ENCODE measurements around the gene CLEC10A. TPM values are rescaled to one million over a fixed set of nuclear protein-coding genes. Genes with fewer than 3 reads are reported as not detected.
"Not testable (repeated sequence)": the region's sequence is repeated elsewhere in the genome, so short reads cannot be mapped to it uniquely, and the experiment has no call there.

CLEC10A gene
- total and polyA plus RNA-seq, 2 experiments from 2014 or later: not detected

DNA sequence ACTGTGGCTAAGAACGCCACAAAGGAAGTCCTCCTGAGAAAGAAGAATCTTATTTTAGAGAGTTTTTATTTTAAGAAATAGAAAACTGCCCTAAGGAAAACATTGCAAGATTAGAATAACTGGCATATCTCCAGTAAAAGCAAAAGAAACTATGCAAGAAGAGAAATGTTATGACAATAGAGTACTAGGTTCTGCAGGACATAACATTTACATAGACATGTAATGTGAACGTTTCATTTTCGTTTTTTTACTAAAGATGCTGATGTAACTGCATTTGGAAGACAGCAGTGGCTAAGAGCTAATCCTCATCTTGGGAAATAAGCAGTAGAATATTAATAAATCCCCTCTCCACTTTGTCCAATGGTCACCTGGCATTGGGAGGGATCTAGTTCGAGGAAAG, 42.3 kb upstream of the CLEC10A start:
- H2AFZ ChIP-seq: no peak overlapping the region
- no peaks in the 10 kb centered on the region for H3K36me3 ChIP-seq (ENCODE audit: insufficient read depth)
- no peak overlapping the region for H3K4me3 ChIP-seq
- no peak overlapping the region for H3K4me2 ChIP-seq
- no peaks in the 10 kb centered on the region for H3K79me2 ChIP-seq (replicated peaks; ENCODE audit: insufficient read depth)
- H3K27ac ChIP-seq (ENCODE audit: low read depth): no peak overlapping the region
- H3F3A ChIP-seq (replicated peaks; ENCODE audit: low read depth): no peaks in the 10 kb centered on the region
- Mint-ChIP-seq H3K27me3 (ENCODE audit: insufficient read depth, low read depth, poor library complexity) (peaks cover 12% of the 10 kb centered on the region), H3K4me3 (no peak overlapping the region), H3K27ac (no peak overlapping the region), H3K36me3 (ENCODE audit: low read depth) (no peaks in the 10 kb centered on the region), H3K9me3 (no peaks in the 10 kb centered on the region), H3K4me1 (no peaks in the 10 kb centered on the region)
- ATAC-seq: no peak
- no peaks in the 10 kb centered on the region for H4K20me1 ChIP-seq (replicated peaks; ENCODE audit: insufficient read depth)
- H3K4me1 ChIP-seq (ENCODE audit: insufficient read depth): 0 out of 2 replicates have a peak, but pooled peaks cover 7% of the 10 kb centered on the region
- TF ChIP-seq, protein P1, sequence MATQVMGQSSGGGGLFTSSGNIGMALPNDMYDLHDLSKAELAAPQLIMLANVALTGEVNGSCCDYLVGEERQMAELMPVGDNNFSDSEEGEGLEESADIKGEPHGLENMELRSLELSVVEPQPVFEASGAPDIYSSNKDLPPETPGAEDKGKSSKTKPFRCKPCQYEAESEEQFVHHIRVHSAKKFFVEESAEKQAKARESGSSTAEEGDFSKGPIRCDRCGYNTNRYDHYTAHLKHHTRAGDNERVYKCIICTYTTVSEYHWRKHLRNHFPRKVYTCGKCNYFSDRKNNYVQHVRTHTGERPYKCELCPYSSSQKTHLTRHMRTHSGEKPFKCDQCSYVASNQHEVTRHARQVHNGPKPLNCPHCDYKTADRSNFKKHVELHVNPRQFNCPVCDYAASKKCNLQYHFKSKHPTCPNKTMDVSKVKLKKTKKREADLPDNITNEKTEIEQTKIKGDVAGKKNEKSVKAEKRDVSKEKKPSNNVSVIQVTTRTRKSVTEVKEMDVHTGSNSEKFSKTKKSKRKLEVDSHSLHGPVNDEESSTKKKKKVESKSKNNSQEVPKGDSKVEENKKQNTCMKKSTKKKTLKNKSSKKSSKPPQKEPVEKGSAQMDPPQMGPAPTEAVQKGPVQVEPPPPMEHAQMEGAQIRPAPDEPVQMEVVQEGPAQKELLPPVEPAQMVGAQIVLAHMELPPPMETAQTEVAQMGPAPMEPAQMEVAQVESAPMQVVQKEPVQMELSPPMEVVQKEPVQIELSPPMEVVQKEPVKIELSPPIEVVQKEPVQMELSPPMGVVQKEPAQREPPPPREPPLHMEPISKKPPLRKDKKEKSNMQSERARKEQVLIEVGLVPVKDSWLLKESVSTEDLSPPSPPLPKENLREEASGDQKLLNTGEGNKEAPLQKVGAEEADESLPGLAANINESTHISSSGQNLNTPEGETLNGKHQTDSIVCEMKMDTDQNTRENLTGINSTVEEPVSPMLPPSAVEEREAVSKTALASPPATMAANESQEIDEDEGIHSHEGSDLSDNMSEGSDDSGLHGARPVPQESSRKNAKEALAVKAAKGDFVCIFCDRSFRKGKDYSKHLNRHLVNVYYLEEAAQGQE (IDR thresholded peaks at IDR 0.05; ENCODE audit: unreplicated experiment): no peak
- TF ChIP-seq CREB1 (CRISPR knock-in tag; IDR thresholded peaks at IDR 0.05; ENCODE audit: low read depth): no peak
- TF ChIP-seq, protein P2, sequence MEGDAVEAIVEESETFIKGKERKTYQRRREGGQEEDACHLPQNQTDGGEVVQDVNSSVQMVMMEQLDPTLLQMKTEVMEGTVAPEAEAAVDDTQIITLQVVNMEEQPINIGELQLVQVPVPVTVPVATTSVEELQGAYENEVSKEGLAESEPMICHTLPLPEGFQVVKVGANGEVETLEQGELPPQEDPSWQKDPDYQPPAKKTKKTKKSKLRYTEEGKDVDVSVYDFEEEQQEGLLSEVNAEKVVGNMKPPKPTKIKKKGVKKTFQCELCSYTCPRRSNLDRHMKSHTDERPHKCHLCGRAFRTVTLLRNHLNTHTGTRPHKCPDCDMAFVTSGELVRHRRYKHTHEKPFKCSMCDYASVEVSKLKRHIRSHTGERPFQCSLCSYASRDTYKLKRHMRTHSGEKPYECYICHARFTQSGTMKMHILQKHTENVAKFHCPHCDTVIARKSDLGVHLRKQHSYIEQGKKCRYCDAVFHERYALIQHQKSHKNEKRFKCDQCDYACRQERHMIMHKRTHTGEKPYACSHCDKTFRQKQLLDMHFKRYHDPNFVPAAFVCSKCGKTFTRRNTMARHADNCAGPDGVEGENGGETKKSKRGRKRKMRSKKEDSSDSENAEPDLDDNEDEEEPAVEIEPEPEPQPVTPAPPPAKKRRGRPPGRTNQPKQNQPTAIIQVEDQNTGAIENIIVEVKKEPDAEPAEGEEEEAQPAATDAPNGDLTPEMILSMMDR (conservative IDR thresholded peaks at IDR 0.05; ENCODE audit: low read depth in 2 of 2): no peak
- TF ChIP-seq, protein P3, sequence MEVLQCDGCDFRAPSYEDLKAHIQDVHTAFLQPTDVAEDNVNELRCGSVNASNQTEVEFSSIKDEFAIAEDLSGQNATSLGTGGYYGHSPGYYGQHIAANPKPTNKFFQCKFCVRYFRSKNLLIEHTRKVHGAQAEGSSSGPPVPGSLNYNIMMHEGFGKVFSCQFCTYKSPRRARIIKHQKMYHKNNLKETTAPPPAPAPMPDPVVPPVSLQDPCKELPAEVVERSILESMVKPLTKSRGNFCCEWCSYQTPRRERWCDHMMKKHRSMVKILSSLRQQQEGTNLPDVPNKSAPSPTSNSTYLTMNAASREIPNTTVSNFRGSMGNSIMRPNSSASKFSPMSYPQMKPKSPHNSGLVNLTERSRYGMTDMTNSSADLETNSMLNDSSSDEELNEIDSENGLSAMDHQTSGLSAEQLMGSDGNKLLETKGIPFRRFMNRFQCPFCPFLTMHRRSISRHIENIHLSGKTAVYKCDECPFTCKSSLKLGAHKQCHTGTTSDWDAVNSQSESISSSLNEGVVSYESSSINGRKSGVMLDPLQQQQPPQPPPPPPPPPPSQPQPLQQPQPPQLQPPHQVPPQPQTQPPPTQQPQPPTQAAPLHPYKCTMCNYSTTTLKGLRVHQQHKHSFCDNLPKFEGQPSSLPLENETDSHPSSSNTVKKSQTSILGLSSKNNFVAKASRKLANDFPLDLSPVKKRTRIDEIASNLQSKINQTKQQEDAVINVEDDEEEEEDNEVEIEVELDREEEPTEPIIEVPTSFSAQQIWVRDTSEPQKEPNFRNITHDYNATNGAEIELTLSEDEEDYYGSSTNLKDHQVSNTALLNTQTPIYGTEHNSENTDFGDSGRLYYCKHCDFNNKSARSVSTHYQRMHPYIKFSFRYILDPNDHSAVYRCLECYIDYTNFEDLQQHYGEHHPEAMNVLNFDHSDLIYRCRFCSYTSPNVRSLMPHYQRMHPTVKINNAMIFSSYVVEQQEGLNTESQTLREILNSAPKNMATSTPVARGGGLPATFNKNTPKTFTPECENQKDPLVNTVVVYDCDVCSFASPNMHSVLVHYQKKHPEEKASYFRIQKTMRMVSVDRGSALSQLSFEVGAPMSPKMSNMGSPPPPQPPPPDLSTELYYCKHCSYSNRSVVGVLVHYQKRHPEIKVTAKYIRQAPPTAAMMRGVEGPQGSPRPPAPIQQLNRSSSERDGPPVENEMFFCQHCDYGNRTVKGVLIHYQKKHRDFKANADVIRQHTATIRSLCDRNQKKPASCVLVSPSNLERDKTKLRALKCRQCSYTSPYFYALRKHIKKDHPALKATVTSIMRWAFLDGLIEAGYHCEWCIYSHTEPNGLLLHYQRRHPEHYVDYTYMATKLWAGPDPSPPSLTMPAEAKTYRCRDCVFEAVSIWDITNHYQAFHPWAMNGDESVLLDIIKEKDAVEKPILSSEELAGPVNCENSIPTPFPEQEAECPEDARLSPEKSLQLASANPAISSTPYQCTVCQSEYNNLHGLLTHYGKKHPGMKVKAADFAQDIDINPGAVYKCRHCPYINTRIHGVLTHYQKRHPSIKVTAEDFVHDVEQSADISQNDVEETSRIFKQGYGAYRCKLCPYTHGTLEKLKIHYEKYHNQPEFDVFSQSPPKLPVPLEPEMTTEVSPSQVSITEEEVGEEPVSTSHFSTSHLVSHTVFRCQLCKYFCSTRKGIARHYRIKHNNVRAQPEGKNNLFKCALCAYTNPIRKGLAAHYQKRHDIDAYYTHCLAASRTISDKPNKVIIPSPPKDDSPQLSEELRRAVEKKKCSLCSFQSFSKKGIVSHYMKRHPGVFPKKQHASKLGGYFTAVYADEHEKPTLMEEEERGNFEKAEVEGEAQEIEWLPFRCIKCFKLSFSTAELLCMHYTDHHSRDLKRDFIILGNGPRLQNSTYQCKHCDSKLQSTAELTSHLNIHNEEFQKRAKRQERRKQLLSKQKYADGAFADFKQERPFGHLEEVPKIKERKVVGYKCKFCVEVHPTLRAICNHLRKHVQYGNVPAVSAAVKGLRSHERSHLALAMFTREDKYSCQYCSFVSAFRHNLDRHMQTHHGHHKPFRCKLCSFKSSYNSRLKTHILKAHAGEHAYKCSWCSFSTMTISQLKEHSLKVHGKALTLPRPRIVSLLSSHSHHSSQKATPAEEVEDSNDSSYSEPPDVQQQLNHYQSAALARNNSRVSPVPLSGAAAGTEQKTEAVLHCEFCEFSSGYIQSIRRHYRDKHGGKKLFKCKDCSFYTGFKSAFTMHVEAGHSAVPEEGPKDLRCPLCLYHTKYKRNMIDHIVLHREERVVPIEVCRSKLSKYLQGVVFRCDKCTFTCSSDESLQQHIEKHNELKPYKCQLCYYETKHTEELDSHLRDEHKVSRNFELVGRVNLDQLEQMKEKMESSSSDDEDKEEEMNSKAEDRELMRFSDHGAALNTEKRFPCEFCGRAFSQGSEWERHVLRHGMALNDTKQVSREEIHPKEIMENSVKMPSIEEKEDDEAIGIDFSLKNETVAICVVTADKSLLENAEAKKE (CRISPR knock-in tag; IDR thresholded peaks at IDR 0.05): no peak
- no peak for TF ChIP-seq POLR2AphosphoS5 (IDR thresholded peaks at IDR 0.05; ENCODE audit: low read depth)
- no peak for TF ChIP-seq EZH2 (IDR thresholded peaks at IDR 0.05; ENCODE audit: low read depth, unreplicated experiment)
- no peak for TF ChIP-seq ZNF331 (CRISPR knock-in tag; IDR thresholded peaks at IDR 0.05; ENCODE audit: low read depth)
- TF ChIP-seq, protein P4, sequence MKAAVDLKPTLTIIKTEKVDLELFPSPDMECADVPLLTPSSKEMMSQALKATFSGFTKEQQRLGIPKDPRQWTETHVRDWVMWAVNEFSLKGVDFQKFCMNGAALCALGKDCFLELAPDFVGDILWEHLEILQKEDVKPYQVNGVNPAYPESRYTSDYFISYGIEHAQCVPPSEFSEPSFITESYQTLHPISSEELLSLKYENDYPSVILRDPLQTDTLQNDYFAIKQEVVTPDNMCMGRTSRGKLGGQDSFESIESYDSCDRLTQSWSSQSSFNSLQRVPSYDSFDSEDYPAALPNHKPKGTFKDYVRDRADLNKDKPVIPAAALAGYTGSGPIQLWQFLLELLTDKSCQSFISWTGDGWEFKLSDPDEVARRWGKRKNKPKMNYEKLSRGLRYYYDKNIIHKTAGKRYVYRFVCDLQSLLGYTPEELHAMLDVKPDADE (IDR thresholded peaks at IDR 0.05): no peak
- TF ChIP-seq JUNB (IDR thresholded peaks at IDR 0.05; ENCODE audit: unreplicated experiment): no peak
- no peaks in the 10 kb centered on the region for H3K9me2 ChIP-seq (ENCODE audit: insufficient read depth)
- DNase-seq (ENCODE audit: low spot score): no peak
- H3K27me3 ChIP-seq (ENCODE audit: insufficient read depth): no peaks in the 10 kb centered on the region

DNA sequence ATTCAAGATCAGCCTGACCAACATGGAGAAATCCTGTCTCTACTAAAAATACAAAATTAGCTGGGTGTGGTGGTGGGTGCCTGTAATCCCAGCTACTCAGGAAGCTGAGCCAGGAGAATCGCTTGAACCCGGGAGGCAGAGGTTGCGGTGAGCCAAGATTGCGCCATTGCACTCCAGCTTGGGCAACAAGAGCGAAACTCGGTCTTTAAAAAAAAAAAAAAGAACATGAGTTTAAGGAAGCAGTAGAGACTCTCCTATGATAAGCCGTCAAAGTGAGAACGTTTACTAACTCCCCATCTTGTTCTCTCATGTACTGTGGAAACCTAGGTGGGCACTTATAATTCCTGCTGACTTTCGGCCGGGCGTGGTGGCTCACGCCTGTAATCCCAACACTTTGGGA, 40.6 kb upstream of the CLEC10A start:
- H3K9me2 ChIP-seq (ENCODE audit: insufficient read depth); H3K4me1 ChIP-seq (ENCODE audit: insufficient read depth); H4K20me1 ChIP-seq (replicated peaks; ENCODE audit: insufficient read depth); H3K27me3 ChIP-seq (ENCODE audit: insufficient read depth); H3F3A ChIP-seq (replicated peaks; ENCODE audit: low read depth); DNase-seq (ENCODE audit: low spot score); H3K4me3 Mint-ChIP-seq; H3K27ac Mint-ChIP-seq; H3K4me1 Mint-ChIP-seq; H3K9me3 Mint-ChIP-seq; H3K27ac ChIP-seq (ENCODE audit: low read depth); H3K36me3 Mint-ChIP-seq (ENCODE audit: low read depth); H3K36me3 ChIP-seq (ENCODE audit: insufficient read depth); H3K4me3 ChIP-seq; ATAC-seq; H3K79me2 ChIP-seq (replicated peaks; ENCODE audit: insufficient read depth); H3K4me2 ChIP-seq: not testable (repeated sequence)
- H3K27me3 Mint-ChIP-seq (ENCODE audit: insufficient read depth, low read depth, poor library complexity): peaks cover 11% of the 10 kb centered on the region
- H2AFZ ChIP-seq: 0 out of 2 replicates have a peak overlapping the region, but pooled peaks have one; percentile 23

Data from GM23338 (cell line).